GM21447 (cell line): ENCODE data around the gene NLRP9.

Experiments used
- ATAC-seq: cut with Tn5 transposase; IDR thresholded peaks from one replicate; pipeline ENCODE4 v1.9.1; 2021; ENCODE audit not compliant: unreplicated experiment

The NLRP9 gene

GRCh38 chr19:55674841-55675660 lies 63.2 kb downstream of the NLRP9 start, which contains the start of gene EPN1:
EPN1 (plus strand) TSS chr19:55675226; CDS start chr19:55678628, 3,402 bp downstream.
- ATAC-seq = peak; percentile 50

- no peak for ATAC-seq
These were observed 63.8 kb downstream of the NLRP9 start for GRCh38 chr19:55674459-55674840.

GRCh38 chr19:55673889-55674288 lies 64.3 kb downstream of the NLRP9 start:
- no peak for ATAC-seq

GRCh38 chr19:55673465-55673864 lies 64.7 kb downstream of the NLRP9 start:
- no peak for ATAC-seq

- no peak for ATAC-seq
These were observed 65.8 kb downstream of the NLRP9 start for GRCh38 chr19:55672418-55672817.

GRCh38 chr19:55671054-55671378 lies 67.2 kb downstream of the NLRP9 start:
- no peak for ATAC-seq

- no peak for ATAC-seq
These were observed 67.7 kb downstream of the NLRP9 start for GRCh38 chr19:55670280-55671053.

- no peak for ATAC-seq
These were observed 68.6 kb downstream of the NLRP9 start for GRCh38 chr19:55669418-55670279.

GRCh38 chr19:55668603-55669348 lies 69.4 kb downstream of the NLRP9 start:
- ATAC-seq = no peak

- ATAC-seq = no peak
These were observed 70.2 kb downstream of the NLRP9 start for GRCh38 chr19:55667958-55668357.

- no peak for ATAC-seq
These were observed 70.7 kb downstream of the NLRP9 start for GRCh38 chr19:55667511-55667910.

GRCh38 chr19:55667006-55667381 lies 71.2 kb downstream of the NLRP9 start:
- ATAC-seq = no peak

- no peak for ATAC-seq
These were observed 71.7 kb downstream of the NLRP9 start for GRCh38 chr19:55666343-55667005.

GRCh38 chr19:55663846-55664536 lies 74.2 kb downstream of the NLRP9 start:
- ATAC-seq = no peak

GRCh38 chr19:55661826-55662225 lies 76.4 kb downstream of the NLRP9 start:
- no peak for ATAC-seq

GRCh38 chr19:55660991-55661390 lies 77.2 kb downstream of the NLRP9 start:
- no peak for ATAC-seq

GRCh38 chr19:55660404-55660803 lies 77.8 kb downstream of the NLRP9 start:
- ATAC-seq = no peak

GRCh38 chr19:55659822-55660221 lies 78.4 kb downstream of the NLRP9 start:
- ATAC-seq = no peak

GRCh38 chr19:55658846-55659459 lies 79.2 kb downstream of the NLRP9 start:
- no peak for ATAC-seq
